ENCODE measurements around the gene SETD9. TPM values are rescaled to one million over a fixed set of nuclear protein-coding genes. Genes with fewer than 3 reads are reported as not detected.

SETD9 gene
- polyA plus RNA-seq, 3 donors = 16.4 to 20.5 (median 18.0) TPM

DNA sequence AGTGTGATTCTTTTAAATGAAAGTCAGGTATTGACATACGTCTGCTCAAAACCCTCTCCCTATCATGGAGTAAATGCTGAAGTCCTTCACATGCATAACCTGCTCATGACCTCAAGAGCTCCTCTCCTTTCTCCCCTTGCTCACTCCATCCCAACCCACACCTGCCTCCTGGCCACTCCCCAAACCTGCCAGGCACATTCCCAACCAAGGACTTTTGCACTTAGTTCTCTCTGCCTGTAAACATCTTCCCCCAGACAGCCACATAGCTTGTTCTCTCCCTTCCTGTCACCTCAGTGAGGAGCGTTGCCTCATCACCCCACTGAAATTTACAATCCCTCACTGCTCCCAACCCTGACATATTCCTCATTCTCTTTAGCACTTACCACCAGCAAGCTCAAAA is 8.7 kb downstream of the SETD9 start:
- DNase-seq = no peak

DNA sequence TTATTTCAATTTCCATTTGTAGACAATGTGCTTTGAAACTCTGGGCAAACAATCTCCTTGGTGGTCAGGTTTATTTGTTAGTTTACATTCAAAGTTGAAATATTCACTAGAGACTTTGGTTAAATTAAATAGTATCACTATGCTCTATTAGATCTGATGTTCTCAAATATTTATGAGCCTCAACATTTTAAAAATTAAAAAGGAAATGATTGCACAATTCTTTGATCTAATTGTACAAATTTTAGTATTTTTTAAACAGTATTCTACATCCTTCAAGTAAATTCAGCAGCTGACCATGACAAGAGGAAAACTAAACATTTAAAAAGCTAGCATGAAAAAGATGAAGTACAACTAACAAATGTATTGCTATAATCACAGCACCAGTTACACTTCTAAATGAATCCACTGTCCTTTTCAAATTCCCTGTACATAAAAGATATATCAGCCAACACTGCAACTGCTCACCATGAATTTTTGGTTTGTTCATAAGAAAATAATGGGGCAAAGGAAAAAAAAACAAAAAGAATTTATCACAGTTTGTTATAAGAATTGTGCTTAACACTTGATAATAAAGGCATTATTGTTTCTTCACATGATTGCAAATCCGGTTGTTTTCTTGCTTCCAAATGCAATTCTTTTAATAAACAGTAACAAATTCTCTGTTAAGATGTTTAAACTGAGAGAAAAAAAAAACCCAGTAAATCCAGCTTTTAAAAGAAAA is 10.7 kb downstream of the SETD9 start:
- no peak for DNase-seq

DNA sequence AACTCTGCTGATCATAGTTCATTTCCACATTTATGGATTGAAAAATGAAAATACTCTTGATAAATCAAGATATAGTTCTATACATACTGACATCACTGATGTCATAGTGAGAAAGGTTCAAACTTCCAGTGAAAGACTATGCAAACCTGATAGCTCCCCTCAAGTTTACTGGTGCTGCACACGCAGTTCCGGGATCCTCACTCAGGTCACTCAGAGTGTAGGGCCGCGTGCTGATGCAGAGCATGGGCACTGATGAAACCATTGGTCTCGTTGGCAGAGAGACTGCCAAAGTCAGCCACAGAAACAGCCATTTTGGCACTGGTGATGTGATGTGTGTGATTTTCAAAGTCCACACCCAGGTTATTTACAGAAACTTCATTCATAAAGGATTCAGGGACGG is 13.5 kb downstream of the SETD9 start:
- no peak for DNase-seq

DNA sequence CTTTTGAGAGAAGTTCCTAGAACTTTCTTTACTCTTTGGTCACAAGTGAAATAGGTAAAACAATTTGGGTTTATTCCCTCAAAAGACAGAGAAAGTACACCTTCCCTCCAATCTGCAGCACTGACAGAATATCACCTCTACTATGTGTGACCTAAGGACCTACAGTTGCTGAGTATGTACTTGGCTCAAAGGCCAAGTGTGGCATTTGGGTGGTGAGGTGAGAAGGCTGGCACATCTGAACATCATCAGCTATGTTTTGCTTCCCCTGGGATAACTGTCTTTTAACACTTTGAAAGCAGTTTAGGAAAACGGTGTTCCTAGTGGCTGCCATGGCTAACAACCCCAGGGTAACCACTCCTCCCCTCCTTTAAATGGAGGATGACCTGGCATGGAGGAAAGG is 24.9 kb downstream of the SETD9 start:
- DNase-seq = no peak

DNA sequence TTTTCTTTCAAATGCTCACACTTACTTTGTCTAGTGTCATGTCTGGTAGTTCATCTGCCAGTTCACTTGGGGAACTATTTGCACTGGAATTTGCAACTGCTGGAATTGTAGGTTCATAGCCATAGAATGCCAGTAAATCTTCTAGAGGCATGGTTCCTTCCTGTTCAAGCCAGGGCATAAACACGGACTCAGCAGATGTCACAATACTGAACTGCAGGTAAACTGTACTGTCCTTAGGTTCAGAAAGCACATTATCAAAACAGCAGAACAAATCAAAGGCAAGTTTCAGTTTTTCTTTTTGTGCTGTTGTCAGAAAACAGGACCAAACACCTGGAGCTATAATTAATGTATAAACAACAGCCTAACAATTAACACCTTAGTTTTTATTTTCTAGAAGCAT is 29.5 kb downstream of the SETD9 start:
- no peak for DNase-seq

DNA sequence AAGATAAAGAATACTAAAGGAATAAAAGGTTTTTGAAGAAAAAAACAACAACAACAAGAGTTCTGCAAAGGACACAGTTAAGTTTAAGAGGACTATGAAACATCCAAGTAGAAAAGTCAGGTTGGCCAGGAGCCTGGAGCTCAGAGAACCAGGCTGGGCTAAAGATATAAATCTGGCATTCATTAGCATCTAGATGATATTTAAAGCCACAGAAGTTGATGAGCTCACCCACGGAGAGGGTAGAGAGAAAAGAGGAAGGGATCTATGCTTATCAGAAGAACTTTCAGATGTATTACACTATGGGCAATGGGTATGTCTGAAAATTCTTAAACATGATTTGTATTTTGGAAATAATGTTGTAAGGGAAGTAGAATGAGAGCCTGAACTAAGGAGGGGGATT is 32.6 kb downstream of the SETD9 start:
- DNase-seq = no peak

DNA sequence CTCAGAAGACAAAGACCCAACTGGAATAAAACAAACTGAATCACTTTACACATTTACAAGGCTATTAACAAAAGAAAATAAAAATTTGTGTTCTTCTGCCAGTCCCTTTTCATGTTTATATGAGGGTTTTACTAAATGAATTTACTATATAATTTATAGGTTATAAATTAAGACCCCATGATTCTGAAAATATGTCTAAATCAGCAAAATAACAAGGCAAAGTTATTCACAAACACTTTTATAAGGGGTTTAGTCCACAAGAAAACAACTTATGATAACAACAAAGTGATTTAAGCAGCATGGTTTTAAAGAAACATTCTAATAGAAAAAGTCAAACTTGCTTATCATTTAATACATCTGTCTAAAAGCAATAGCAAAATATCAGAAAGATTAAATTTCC is 37.7 kb downstream of the SETD9 start:
- DNase-seq = no peak

DNA sequence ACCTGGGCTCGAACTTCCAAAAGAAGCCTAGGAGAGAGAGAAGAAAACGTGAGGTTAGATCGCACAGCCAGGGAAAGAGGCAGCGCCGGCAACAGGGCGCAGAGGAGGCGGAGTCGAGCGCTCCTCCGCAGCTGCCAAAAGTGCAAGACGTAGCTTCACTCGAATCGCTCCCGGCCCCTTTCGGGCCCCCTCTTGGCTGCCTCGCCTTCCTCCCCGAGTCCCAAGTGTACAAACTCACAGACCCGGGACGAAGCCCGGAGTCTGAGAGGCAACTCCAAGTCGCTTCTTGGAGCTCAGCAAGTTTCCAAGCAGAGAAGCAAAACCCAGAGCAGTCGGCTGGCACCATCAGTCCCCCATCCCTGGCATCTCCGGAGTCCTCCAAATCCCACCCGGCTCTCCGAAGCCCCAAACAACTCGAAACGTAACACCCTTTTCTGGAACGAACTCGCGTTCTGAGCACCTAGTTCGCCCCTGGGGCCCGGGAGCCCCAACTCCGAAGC is 41.3 kb downstream of the SETD9 start:
- peak; percentile 81 for DNase-seq

DNA sequence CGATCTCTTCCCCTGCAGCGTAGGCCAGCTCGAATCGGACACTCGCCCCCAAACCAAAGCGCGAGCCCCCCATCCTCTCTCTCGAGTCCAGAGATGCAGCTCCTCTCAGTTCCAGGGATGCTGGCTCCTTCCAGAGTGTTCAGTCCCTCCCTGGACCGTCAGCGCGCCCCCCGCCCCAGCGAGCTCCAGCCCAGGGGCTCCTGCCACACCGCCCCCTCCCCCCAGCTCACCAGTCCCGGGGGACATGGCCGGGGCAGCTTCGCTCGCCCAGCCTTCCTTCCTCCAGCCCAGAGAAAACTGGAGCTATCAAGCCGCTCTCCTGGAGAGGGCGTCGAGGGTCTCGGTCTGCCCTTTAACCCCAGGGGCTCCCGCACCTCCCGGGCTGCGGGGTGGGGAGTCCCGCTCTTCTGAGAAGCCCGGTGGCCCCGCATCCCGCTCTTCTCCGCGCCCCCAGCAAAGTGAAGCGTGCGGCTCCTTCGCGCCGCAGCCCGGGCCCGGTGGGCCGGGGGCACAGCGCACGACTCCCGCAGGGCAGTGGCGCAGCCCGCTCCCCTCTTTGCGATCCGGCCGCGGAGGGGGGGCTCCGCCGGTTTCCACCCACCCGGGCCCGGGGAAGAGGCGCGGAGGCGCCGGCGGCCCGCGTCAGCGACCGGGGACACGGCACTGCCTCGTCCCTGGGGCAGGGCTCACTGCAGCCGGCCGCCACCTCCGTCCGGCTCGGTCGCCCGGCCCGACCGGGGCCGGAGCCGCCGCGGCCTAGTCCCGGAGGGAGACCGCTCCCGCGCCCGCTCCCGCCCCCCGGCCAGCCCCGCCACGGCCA is 41.9 kb downstream of the SETD9 start:
- peak; percentile 43 for DNase-seq

DNA sequence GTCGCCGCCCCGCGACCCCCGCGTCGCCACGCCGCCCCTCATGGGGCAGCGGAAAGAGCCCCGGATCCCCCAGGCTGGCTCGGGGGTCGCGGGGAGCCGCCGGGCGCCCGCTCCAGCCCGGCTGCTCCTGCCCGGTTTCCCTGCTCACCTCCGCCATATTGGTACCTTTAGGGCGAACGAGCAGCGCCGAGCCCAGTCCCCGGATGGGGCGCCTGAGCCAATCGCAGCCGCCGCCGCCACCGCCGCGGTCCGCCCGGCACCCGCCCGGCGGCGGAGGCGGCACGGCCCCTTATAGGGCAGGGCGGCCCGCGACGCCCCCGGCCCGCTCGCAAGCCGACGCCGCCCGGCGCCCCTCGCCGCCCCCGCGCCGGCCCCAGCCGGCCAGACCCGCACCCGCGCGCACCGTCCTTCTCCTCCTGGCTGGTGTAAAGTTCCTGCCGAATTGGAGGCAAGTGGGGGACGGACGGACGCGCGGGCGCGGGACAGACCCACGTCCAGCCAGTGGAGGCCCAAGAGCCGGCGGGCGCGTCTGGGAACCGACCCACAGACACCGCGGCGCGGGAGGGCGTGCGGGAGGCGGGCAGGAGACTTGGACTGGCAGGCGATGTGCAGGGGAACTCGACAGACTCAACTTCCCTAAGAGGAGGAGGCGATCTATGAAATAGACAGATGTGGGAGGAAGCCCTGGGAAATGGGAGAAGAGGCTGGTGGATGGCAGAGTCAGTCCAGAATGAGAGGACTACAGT is 42.7 kb downstream of the SETD9 start, which contains the start of gene MIER3:
Gene MIER3 (minus strand): TSS at position 178 of the 746 bp plus-strand sequence. CDS start 21 bp downstream, at position 157.
- peak; percentile 83 for DNase-seq

DNA sequence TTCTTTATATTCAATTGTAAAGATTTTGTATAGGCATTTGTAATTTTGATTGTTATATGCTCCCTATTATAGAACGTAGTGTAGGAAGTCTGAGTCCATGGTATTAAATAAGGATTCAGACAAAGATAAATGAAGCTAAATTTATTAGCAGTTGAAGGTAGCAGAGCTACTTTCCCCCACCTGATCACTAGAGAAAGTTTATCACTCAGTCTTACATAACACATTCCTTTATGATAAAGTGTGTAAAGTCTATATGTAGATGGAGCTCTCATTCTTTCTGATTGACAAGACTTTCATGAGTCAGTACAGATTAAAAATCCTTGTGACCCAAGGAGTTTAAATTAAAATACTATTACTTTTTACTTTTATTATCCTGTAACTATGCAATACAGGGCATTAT is 44.9 kb downstream of the SETD9 start:
- no peak for DNase-seq

DNA sequence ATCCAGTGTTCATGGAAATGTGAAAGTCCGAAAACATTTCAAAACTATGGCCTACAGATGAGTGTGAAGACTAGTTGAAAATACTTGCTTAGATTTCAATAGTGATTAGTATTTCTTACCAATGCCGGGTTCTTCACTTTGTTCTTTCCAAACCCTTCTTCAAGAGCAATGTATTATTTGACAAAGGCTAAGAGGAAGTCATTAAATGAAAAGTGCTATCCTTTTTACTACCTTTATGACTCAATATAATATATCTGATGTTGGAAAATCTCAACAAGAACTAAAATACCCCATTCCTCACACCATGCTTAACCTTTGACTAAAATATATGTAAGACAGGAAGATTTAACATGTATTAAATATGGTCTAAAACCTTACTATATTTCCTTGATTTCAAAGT is 49.2 kb downstream of the SETD9 start:
- no peak for DNase-seq

DNA sequence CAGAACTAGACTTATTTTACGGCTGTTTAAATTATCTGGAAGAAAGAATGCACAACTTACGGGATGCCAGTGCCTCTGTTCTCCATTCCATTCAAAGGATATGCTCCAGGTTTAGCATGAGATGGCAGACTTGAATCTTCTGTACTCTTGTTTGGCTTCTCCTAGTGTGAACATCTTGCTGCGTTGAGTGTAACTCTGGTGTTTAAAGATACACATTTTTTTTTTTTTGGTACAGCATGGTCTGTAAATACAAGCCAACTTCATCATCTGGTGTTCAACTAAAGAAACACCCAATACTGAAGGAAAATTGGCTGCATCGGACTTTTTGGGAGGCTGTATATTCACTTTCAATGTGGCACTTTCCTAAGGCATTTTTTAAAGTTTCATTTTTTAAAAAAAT is 49.9 kb downstream of the SETD9 start:
- DNase-seq = no peak

DNA sequence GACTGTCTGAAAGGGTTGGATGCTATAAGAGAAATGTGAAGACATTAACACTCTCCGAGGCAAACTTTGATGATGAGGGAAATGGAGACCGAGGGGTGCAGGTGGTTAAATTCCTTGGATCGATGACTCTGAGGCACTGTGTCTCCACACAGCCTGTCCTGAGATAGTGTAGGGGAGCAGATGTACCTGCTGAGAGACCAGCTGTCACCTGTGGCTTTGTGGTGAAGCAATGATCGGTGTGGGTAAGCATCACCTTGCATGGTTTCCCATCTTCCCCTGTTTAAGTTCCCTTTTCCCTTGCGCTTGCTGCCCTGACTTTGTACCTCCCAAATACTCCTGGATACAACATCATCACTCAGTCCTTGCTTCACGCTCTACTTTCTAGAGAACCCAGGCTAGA is 52.4 kb downstream of the SETD9 start:
- no peak for DNase-seq

DNA sequence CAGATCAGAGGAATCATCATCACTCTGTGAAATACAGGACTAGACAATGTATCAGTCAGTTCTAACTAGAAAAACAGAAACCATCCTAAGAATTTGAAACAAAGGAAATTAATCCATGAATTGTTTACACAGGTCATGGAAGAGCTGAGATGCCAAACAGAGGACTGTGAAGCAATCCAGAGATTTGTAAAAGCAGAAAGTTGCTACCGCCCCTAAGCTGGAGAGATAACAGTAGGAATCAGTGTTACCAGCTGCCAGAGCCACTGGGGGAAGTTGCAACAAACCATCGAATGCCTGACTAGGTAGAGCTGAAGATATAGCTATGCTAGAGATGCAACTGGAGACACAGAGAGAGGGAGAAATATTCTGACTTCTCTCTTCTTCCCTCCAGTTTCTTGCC is 52.9 kb downstream of the SETD9 start:
- DNase-seq = no peak

DNA sequence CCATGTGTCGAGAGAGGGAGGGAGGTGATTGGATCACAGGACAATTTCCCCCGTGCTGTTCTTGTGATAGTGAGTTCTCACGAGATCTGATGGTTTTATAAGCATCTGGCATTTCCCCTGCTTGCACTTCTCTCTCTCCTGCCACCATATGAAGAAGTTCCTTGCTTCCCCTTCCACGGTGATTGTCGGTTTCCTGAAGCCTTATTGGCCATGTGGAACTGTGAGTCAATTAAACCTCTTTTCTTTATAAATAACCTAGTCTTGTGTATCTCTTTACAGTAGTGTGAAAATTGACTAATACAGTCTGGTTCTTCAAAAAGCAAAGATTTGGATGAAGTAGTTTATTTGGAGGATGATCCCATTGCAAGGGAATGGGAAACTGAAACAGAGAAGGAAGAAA is 53.9 kb downstream of the SETD9 start:
- DNase-seq = no peak

DNA sequence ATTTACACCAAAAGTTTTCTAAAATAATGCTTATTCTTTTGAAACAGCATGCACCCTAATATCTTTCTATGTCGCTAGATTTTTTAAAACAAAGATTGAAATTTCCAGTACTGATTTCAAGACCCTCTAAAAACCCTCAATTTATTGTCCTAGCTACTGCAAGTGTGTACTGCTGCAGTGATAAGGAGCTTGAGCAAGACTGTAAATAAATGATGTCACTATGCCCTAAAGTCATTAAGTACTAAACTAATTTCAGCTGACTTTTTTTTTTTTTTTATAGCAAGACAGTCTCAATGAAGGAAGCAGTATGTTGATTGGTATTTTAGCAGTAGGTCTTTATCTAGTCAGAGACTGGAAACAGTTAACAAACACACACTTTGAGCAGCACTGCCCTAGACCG is 54.8 kb downstream of the SETD9 start:
- no peak for DNase-seq

Other genes starting within 250 kb of the SETD9 start
- gene MAP3K1, start 94.0 kb upstream of the SETD9 start, polyA plus RNA-seq (ENCODE audit: insufficient read length in 3 of 3) = 10 to 100 TPM; 73.7 to 95.8 (median 86.1) TPM
- 10 to 100 TPM; 31.9 to 37.5 (median 37.3) TPM for gene MIER3, start 42.5 kb downstream of the SETD9 start, polyA plus RNA-seq (ENCODE audit: insufficient read length in 3 of 3)